Measurements from ENCODE around the gene SURF4.

Gene SURF4

DNA sequence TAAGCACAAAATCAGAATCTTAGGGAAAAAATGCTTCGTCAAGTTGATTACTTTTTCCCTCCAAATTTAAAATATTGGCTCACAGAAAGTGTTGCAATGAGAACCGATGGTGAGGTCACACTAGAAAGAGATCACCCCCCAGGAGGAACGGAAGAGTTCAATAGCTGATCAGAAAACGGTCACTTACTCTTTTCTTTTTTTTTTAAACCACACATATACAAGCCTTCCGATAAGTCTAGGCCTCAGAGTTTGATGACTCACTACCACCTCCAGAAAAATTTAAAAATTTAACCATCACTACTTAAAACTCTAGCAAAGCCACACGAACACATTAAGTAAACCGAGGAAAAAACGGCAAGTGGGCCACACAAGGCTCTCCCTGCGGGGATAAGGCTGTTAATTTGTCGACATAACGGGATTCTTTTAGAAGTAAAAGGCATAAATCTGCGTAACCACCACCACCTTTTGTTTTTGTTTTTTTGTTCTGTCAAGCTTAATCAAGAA is 1.2 kb downstream of the SURF4 start:
- Histone ChIP-seq H3K27ac (ENCODE audit: low read length) (peak overlapping the region; percentile 91), H3K4me2 (ENCODE audit: insufficient read depth, low read length) (peak overlapping the region; percentile 95), H3K27me3 (ENCODE audit: insufficient read depth, low read length, poor library complexity) (no peaks in the 10 kb centered on the region), H3K4me3 (ENCODE audit: low read depth in 1 of 2, low read length in 2 of 2) (peak overlapping the region; percentile 98 to 100; a peak in 3 of 4 replicates), H3K4me1 (ENCODE audit: insufficient read depth, low read length) (peaks cover 40% of the 10 kb centered on the region), H2AFZ (ENCODE audit: low read depth, low read length) (peak overlapping the region; percentile 77), H3K9ac (ENCODE audit: low read depth, low read length) (peak overlapping the region; percentile 89), H4K20me1 (ENCODE audit: insufficient read depth, low read length) (peaks cover 51% of the 10 kb centered on the region), H3K36me3 (ENCODE audit: insufficient read depth, low read length) (peaks cover 38% of the 10 kb centered on the region), H3K9me3 (ENCODE audit: insufficient read depth, low read length, severe bottlenecking) (no peaks in the 10 kb centered on the region), H3K79me2 (ENCODE audit: insufficient read depth, low read length) (peaks cover 62% of the 10 kb centered on the region)
- TF ChIP-seq EZH2 (IDR thresholded peaks at IDR 0.05; ENCODE audit: borderline replicate concordance, low read depth, low read length, severe bottlenecking), result no peak
- no peak for TF ChIP-seq CTCF (IDR thresholded peaks at IDR 0.05; ENCODE audit: borderline replicate concordance, extremely low read depth, low read length, poor library complexity, severe bottlenecking)
- DNase-seq (no peak), ATAC-seq (ENCODE audit: insufficient read depth, low read depth) (no peak)

DNA sequence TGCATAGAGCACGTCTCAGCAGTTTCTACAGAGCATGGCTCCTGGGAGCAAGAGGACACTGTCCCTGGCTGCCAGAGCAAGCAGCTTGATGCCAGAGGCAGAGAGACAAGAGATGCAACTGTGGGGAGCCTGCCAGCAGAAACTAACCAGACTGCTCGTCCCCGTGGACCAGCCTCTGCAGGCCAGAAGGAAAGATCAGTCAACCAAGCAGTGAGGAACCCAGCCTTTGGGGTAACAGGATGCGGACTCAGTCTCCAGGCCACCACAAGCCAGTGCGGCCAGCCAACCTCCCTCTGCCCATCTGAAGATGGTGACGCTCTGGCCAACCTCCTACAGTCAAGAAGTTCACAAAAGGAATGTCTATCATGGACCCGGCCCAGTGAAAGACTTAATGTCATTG is 3.7 kb downstream of the SURF4 start:
- Histone ChIP-seq H3K4me1 (ENCODE audit: insufficient read depth, low read length) (peaks cover 38% of the 10 kb centered on the region), H4K20me1 (ENCODE audit: insufficient read depth, low read length) (peaks cover 76% of the 10 kb centered on the region), H3K79me2 (ENCODE audit: insufficient read depth, low read length) (peaks cover 87% of the 10 kb centered on the region), H2AFZ (ENCODE audit: low read depth, low read length) (no peak overlapping the region), H3K9ac (ENCODE audit: low read depth, low read length) (no peak overlapping the region), H3K9me3 (ENCODE audit: insufficient read depth, low read length, severe bottlenecking) (no peaks in the 10 kb centered on the region), H3K27ac (ENCODE audit: low read length) (no peak overlapping the region), H3K36me3 (ENCODE audit: insufficient read depth, low read length) (peaks cover 56% of the 10 kb centered on the region), H3K4me2 (ENCODE audit: insufficient read depth, low read length) (no peak overlapping the region), H3K27me3 (ENCODE audit: insufficient read depth, low read length, poor library complexity) (no peaks in the 10 kb centered on the region), H3K4me3 (ENCODE audit: low read depth in 1 of 2, low read length in 2 of 2) (no peak overlapping the region)
- DNase-seq (no peak), ATAC-seq (ENCODE audit: insufficient read depth, low read depth) (no peak)
- TF ChIP-seq CTCF (IDR thresholded peaks at IDR 0.05; ENCODE audit: borderline replicate concordance, extremely low read depth, low read length, poor library complexity, severe bottlenecking) (no peak), EZH2 (IDR thresholded peaks at IDR 0.05; ENCODE audit: borderline replicate concordance, low read depth, low read length, severe bottlenecking) (no peak)

GRCh38 chr9:133371261-133371711 is 4.6 kb downstream of the SURF4 start:
- Histone ChIP-seq H3K9ac (ENCODE audit: low read depth, low read length) (no peak overlapping the region), H3K79me2 (ENCODE audit: insufficient read depth, low read length) (peaks cover 96% of the 10 kb centered on the region), H3K9me3 (ENCODE audit: insufficient read depth, low read length, severe bottlenecking) (no peaks in the 10 kb centered on the region), H3K4me3 (ENCODE audit: low read depth in 1 of 2, low read length in 2 of 2) (no peak overlapping the region), H3K4me1 (ENCODE audit: insufficient read depth, low read length) (peaks cover 30% of the 10 kb centered on the region), H3K27ac (ENCODE audit: low read length) (no peak overlapping the region), H4K20me1 (ENCODE audit: insufficient read depth, low read length) (peaks cover 83% of the 10 kb centered on the region), H2AFZ (ENCODE audit: low read depth, low read length) (no peak overlapping the region), H3K4me2 (ENCODE audit: insufficient read depth, low read length) (peak overlapping the region; percentile 27; the same call in 1 of the 2 replicates), H3K27me3 (ENCODE audit: insufficient read depth, low read length, poor library complexity) (no peaks in the 10 kb centered on the region), H3K36me3 (ENCODE audit: insufficient read depth, low read length) (peaks cover 64% of the 10 kb centered on the region)
- TF ChIP-seq EZH2 (IDR thresholded peaks at IDR 0.05; ENCODE audit: borderline replicate concordance, low read depth, low read length, severe bottlenecking), result no peak
- TF ChIP-seq CTCF (IDR thresholded peaks at IDR 0.05; ENCODE audit: borderline replicate concordance, extremely low read depth, low read length, poor library complexity, severe bottlenecking), result no peak
- ATAC-seq (ENCODE audit: insufficient read depth, low read depth) (peak; percentile 23), DNase-seq (peak; percentile 35)
